HL-60 (cell line): ENCODE results near the gene EIF4G2.

ENCODE experiments used
- DNase-seq, 2 experiments: peaks; one replicate each; pipeline ENCODE4 v3.0.0-alpha.2; 2010 to 2020; ENCODE audit warnings: low read depth in 1 of 2, low spot score in 1 of 2
- H3K27ac ChIP-seq: fragments of 250-450 bp; sonication (Bioruptor Pico); replicated peaks from 2 replicates; pipeline ENCODE4 v1.5.1; 2020; ENCODE audit warnings: mild to moderate bottlenecking, moderate library complexity
- H3K27me3 ChIP-seq: fragments of 250-450 bp; sonication (Bioruptor Pico); 2 replicates; pipeline ENCODE4 v1.5.1; 2021; ENCODE audit warnings: mild to moderate bottlenecking, moderate library complexity; ENCODE audit not compliant: insufficient read depth, poor library complexity, severe bottlenecking
- H3K4me3 ChIP-seq: replicated peaks from 2 replicates; pipeline ENCODE4 v1.5.1; 2011; ENCODE audit warnings: mild to moderate bottlenecking, control low read depth, low read length; ENCODE audit not compliant: insufficient read depth
- GABPA ChIP-seq: IDR thresholded peaks from 2 replicates; pipeline ENCODE4 v1.6.1; 2012; ENCODE audit warnings: low read depth
- POLR2AphosphoS5 ChIP-seq: IDR thresholded peaks from 2 replicates; pipeline ENCODE4 v1.6.1; 2012; ENCODE audit warnings: low read depth
- SPI1 ChIP-seq: IDR thresholded peaks from 2 replicates; pipeline ENCODE4 v1.6.1; 2012; ENCODE audit warnings: low read depth, mild to moderate bottlenecking, borderline replicate concordance
- TF ChIP-seq, protein P1 (sequence below): IDR thresholded peaks from one replicate; pipeline ENCODE4 v1.5.1; 2011; ENCODE audit warnings: low read length, control low read depth, inconsistent platforms; ENCODE audit not compliant: insufficient read depth
- TF ChIP-seq, protein P2 (sequence below): IDR thresholded peaks from 2 replicates; pipeline ENCODE4 v1.6.1; 2012; ENCODE audit warnings: low read depth; ENCODE audit not compliant: insufficient replicate concordance

The EIF4G2 gene

DNA sequence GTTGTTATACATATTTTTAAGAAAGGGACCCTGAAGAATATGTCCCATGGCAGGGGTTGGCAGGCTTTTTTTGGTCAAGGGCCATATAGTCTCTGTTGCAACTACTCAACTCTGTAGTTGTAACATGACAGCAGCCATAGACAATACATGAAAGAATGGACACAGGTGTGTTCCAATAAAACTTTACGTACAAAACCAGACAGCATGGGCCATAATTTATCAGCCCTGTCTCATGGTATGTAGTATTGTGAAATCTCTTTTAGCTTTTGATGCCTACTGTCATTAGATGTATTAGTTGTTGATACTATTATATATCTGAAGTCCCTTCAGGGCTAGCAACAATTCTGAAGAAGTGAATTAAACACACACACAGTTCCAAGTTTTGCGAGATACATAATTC lies 46.6 kb upstream of the EIF4G2 start:
- H3K27ac ChIP-seq: no peak overlapping the region
- no peak for DNase-seq
- no peak overlapping the region for H3K4me3 ChIP-seq
- H3K27me3 ChIP-seq: no peaks in the 10 kb centered on the region
- TF ChIP-seq GABPA (no peak), SPI1 (no peak), POLR2AphosphoS5 (no peak)
- TF ChIP-seq, protein P1, sequence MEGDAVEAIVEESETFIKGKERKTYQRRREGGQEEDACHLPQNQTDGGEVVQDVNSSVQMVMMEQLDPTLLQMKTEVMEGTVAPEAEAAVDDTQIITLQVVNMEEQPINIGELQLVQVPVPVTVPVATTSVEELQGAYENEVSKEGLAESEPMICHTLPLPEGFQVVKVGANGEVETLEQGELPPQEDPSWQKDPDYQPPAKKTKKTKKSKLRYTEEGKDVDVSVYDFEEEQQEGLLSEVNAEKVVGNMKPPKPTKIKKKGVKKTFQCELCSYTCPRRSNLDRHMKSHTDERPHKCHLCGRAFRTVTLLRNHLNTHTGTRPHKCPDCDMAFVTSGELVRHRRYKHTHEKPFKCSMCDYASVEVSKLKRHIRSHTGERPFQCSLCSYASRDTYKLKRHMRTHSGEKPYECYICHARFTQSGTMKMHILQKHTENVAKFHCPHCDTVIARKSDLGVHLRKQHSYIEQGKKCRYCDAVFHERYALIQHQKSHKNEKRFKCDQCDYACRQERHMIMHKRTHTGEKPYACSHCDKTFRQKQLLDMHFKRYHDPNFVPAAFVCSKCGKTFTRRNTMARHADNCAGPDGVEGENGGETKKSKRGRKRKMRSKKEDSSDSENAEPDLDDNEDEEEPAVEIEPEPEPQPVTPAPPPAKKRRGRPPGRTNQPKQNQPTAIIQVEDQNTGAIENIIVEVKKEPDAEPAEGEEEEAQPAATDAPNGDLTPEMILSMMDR: no peak
- TF ChIP-seq, protein P2, sequence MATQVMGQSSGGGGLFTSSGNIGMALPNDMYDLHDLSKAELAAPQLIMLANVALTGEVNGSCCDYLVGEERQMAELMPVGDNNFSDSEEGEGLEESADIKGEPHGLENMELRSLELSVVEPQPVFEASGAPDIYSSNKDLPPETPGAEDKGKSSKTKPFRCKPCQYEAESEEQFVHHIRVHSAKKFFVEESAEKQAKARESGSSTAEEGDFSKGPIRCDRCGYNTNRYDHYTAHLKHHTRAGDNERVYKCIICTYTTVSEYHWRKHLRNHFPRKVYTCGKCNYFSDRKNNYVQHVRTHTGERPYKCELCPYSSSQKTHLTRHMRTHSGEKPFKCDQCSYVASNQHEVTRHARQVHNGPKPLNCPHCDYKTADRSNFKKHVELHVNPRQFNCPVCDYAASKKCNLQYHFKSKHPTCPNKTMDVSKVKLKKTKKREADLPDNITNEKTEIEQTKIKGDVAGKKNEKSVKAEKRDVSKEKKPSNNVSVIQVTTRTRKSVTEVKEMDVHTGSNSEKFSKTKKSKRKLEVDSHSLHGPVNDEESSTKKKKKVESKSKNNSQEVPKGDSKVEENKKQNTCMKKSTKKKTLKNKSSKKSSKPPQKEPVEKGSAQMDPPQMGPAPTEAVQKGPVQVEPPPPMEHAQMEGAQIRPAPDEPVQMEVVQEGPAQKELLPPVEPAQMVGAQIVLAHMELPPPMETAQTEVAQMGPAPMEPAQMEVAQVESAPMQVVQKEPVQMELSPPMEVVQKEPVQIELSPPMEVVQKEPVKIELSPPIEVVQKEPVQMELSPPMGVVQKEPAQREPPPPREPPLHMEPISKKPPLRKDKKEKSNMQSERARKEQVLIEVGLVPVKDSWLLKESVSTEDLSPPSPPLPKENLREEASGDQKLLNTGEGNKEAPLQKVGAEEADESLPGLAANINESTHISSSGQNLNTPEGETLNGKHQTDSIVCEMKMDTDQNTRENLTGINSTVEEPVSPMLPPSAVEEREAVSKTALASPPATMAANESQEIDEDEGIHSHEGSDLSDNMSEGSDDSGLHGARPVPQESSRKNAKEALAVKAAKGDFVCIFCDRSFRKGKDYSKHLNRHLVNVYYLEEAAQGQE: no peak

DNA sequence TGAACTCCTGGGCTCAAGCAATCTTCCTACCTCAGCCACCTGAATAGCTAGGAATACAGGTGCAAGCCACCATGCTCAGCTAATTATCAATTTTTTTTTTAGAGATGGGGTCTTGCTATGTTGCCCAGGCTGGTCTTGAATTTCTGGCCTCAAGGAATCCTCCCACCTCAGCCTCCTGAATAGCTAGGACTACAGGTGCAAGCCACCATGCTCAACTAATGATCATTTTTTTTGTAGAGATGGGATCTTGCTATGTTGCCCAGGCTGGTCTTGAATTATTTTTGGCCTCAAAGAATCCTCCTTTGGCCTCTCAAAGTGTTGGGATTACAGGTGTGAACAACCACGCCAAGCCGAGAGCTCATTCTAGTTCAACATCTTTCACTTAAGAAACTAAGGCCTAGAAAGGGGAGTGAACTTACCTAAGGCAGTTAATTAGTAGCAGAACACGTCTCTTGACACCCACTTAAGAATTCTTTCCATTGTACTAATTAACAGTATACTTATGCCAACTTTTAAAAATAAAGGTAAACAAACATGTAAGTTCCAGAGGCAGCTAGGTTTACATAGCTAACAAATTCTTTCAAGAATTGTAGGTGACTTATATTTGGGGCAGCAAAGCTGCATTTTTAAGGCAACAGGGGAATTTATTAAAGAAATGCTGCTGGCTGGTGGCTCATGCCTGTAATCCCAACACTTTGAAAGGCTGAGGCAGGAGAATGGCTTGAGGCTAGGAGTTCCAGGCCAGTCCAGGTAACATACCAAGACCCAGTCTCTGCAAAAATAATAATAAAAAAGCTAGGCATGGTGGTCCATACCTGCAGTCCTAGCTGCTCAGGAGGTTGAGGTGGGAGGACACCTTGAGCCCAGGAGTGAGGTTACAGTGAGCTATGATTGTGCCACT lies 39.5 kb upstream of the EIF4G2 start:
- TF ChIP-seq, protein P2: no peak
- TF ChIP-seq POLR2AphosphoS5: no peak
- TF ChIP-seq, protein P1: no peak
- no peak for DNase-seq
- Histone ChIP-seq H3K27me3 (no peaks in the 10 kb centered on the region), H3K4me3 (no peak overlapping the region), H3K27ac (no peak overlapping the region)

DNA sequence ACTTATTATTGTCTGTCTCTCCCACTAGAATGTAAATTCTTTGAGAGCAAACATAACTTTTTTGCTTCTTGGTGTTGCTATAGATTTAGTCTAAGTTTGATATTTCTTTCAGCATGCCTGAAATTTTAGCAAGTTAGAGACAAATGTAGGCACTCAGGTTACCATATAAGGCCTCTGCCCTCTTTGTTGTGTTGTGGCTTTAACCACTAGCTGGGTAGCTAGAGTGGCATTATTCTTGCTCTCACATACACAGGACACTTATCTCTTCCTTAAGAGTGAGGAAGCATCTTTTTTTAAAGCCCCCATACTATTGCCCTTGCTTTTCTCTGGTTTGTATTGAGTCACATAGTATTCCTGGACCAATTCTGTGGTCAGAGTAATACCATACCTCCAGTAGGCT lies 37.9 kb upstream of the EIF4G2 start:
- TF ChIP-seq SPI1: no peak
- TF ChIP-seq POLR2AphosphoS5: no peak
- TF ChIP-seq, protein P2: no peak
- TF ChIP-seq, protein P1: no peak
- TF ChIP-seq GABPA: no peak
- H3K4me3 ChIP-seq: no peak overlapping the region
- no peak overlapping the region for H3K27ac ChIP-seq
- no peak for DNase-seq
- no peaks in the 10 kb centered on the region for H3K27me3 ChIP-seq
